LNCaP clone FGC (cell line): Measurements from ENCODE around the gene F11.
"Not testable (repeated sequence)": the region's sequence is repeated elsewhere in the genome, so short reads cannot be mapped to it uniquely, and the experiment has no call there.

ENCODE experiments used
- DNase-seq: peaks from one replicate; pipeline ENCODE4 v3.0.0-alpha.2; 2011; ENCODE audit warnings: low read depth
- H3K4me3 ChIP-seq: 2 replicates; pipeline ENCODE4 v1.5.1; 2011; ENCODE audit warnings: mild to moderate bottlenecking, low read depth, low read length, control low read depth
- CTCF ChIP-seq: IDR thresholded peaks from 2 replicates; pipeline ENCODE4 v1.5.1; 2012; ENCODE audit warnings: mild to moderate bottlenecking; ENCODE audit not compliant: control insufficient read depth, insufficient read depth; ENCODE audit errors: extremely low read depth

The F11 gene

GRCh38 chr4:186318481-186318880 is 52.5 kb downstream of the F11 start:
- no peak for TF ChIP-seq CTCF
- H3K4me3 ChIP-seq = no peak overlapping the region
- DNase-seq = no peak

- not testable (repeated sequence) for DNase-seq, H3K4me3 ChIP-seq
Observed at GRCh38 chr4:186324660-186325059, 58.7 kb downstream of the F11 start.

GRCh38 chr4:186326391-186326790 is 60.4 kb downstream of the F11 start:
- no peak overlapping the region for H3K4me3 ChIP-seq
- peak; percentile 37 for DNase-seq
- TF ChIP-seq CTCF = no peak

- H3K4me3 ChIP-seq = no peak overlapping the region
- TF ChIP-seq CTCF = no peak
- DNase-seq = no peak
Observed at GRCh38 chr4:186329372-186329771, 63.4 kb downstream of the F11 start.

- no peak for DNase-seq
- TF ChIP-seq CTCF = no peak
- no peak overlapping the region for H3K4me3 ChIP-seq
Observed at GRCh38 chr4:186330368-186330767, 64.4 kb downstream of the F11 start.

- H3K4me3 ChIP-seq = no peak overlapping the region
- no peak for DNase-seq
- TF ChIP-seq CTCF = no peak
Observed at GRCh38 chr4:186335793-186336192, 69.8 kb downstream of the F11 start.
